Epithelial cell of proximal tubule (primary cell): ENCODE measurements around the gene S100A12. TPM values are rescaled to one million over a fixed set of nuclear protein-coding genes. Genes with fewer than 3 reads are reported as not detected.
"Not testable (repeated sequence)": the region's sequence is repeated elsewhere in the genome, so short reads cannot be mapped to it uniquely, and the experiment has no call there.

Experiments
- DNase-seq: peaks from one replicate; pipeline ENCODE4 v3.0.0-alpha.2; 2011; ENCODE audit warnings: low read depth
- H3K4me3 ChIP-seq: 2 replicates; pipeline ENCODE4 v1.5.1; 2011; ENCODE audit warnings: low read depth, mild to moderate bottlenecking, low read length
- CTCF ChIP-seq: conservative IDR thresholded peaks from 2 replicates; pipeline ENCODE4 v1.5.1; 2012; ENCODE audit warnings: low read depth, mild to moderate bottlenecking, low read length
- total RNA-seq: library from RNA; depleted of rRNA; stranded (reverse); fragments of >200 nt; gene quantifications from 2 replicates; pipeline ENCODE4 v1.2.3, GENCODE V29; 2015

Gene S100A12
- total RNA-seq, 1 donor from 2014 or later = not detected

- no peak for TF ChIP-seq CTCF
- DNase-seq = no peak
- H3K4me3 ChIP-seq = no peak overlapping the region
Observed at GRCh38 chr1:153349363-153350320, 25.8 kb downstream of the S100A12 start.

DNA sequence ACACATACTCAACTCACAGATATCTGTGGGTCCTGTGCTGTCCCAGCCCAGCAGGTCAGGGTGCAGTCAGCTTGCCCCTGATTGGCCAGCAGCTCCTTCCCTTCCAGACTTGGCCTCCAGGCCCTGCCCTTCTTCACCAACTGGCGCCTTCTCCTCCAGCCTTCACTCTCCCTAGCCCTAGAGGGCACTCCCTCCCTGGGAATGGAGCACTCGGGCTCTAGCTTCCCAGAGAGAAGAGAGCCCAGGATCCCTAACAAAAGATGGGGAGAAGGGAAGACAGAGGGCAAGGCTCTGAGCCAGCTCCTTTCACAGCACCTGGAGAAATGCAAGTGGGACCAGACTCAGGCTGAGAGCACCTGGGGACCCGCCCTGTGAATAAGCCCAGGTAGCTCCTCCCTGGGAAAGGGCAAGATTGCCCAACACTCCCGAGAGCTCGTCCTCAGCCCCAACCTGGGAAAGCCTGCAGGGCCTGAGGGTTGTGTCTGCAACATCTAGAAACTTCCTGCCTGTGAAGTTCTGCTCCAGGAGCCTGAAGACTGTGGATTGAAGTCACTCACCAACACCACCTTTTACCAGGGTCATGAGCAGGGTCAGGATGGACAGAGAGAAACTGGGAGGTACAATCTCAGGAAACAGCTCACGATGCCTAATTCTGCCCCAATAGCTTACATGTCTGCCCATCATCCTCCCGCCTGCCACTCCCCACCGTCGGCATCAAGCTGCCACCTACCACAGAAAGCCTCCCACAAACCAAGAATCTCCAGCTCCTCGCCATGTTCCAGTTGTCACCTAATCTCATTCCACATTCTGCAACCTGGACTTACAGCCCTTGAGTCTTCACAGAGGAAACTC, 26.7 kb downstream of the S100A12 start, which contains the start of gene PGLYRP4:
Gene PGLYRP4 (minus strand): TSS at position 331 of the 852 bp plus-strand sequence. CDS start 909 bp downstream, outside the sequence.
- no peak within 1 kb of the TSS for H3K4me3 ChIP-seq
- TF ChIP-seq CTCF = no peak
- no peak for DNase-seq

- no peak overlapping the region for H3K4me3 ChIP-seq
- DNase-seq = no peak
Observed at GRCh38 chr1:153347856-153348255, 27.6 kb downstream of the S100A12 start.

DNA sequence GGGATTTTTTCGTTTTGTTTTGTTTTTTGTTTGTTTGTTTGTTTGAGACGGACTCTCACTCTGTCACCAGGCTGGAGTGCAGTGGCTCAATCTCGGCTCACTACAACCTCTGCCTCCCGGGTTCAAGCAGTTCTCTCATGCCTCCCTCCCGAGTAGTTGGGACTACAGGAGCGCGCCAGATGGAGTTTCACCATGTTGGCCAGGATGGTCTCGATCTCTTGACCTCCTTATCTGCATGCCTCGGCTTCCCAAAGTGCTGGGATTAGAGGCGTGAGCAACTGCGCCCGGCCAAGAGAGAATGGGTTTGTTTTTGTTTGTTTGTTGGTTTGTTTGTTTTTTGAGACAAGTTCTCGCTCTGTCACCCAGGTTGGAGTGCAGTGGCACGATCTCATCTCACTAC, 28.4 kb downstream of the S100A12 start:
- not testable (repeated sequence) for DNase-seq, H3K4me3 ChIP-seq

More at GRCh38 chr1:153347856-153348255, 27.6 kb downstream of the S100A12 start:
- TF ChIP-seq CTCF = no peak

- no peak for TF ChIP-seq CTCF
- no peak overlapping the region for H3K4me3 ChIP-seq
- no peak for DNase-seq
Observed at GRCh38 chr1:153346077-153346723, 29.2 kb downstream of the S100A12 start.

- DNase-seq = no peak
- no peak for TF ChIP-seq CTCF
- H3K4me3 ChIP-seq = no peak overlapping the region
Observed at GRCh38 chr1:153345187-153346076, 30.0 kb downstream of the S100A12 start.
